Mesothelial cell of epicardium (in vitro differentiated cells): ENCODE measurements around the gene FRAS1. TPM values are rescaled to one million over a fixed set of nuclear protein-coding genes. Genes with fewer than 3 reads are reported as not detected.
A peak's percentile ranks its signal among the peaks of the same experiment; 100 is the strongest.

Source experiments
- DNase-seq, 2 experiments: peaks; one replicate each; pipeline ENCODE4 v3.0.0; 2021; ENCODE audit warnings: low spot score in 2 of 2; ENCODE audit not compliant: unreplicated experiment in 2 of 2
- H3K27ac Mint-ChIP-seq: 2 replicates; pipeline ENCODE4 v1.8.0; 2021; ENCODE audit warnings: mixed read lengths
- H3K27me3 Mint-ChIP-seq: 2 replicates; pipeline ENCODE4 v1.8.0; 2021; ENCODE audit warnings: low read depth, mixed read lengths
- H3K36me3 Mint-ChIP-seq: 2 replicates; pipeline ENCODE4 v1.8.0; 2021; ENCODE audit warnings: mixed read lengths
- H3K4me1 Mint-ChIP-seq: 2 replicates; pipeline ENCODE4 v1.8.0; 2021; ENCODE audit warnings: mixed read lengths
- H3K4me3 Mint-ChIP-seq: 2 replicates; pipeline ENCODE4 v1.8.0; 2021; ENCODE audit warnings: mild to moderate bottlenecking, moderate library complexity, mixed read lengths
- H3K9me3 Mint-ChIP-seq: 2 replicates; pipeline ENCODE4 v1.8.0; 2021; ENCODE audit warnings: mixed read lengths
- total RNA-seq: library from RNA; stranded (reverse); gene quantifications from 3 replicates; pipeline ENCODE4 v1.2.1, GENCODE V29; 2021
- TF ChIP-seq, protein P1 (sequence below): fragments of 200-600 bp; sonication (generic); IDR thresholded peaks from one replicate; pipeline ENCODE4 v1.5.0; 2021; ENCODE audit warnings: antibody characterized with exemption; ENCODE audit not compliant: unreplicated experiment

FRAS1 gene
- total RNA-seq, 1 donor from 2014 or later = 51.9 TPM

DNA sequence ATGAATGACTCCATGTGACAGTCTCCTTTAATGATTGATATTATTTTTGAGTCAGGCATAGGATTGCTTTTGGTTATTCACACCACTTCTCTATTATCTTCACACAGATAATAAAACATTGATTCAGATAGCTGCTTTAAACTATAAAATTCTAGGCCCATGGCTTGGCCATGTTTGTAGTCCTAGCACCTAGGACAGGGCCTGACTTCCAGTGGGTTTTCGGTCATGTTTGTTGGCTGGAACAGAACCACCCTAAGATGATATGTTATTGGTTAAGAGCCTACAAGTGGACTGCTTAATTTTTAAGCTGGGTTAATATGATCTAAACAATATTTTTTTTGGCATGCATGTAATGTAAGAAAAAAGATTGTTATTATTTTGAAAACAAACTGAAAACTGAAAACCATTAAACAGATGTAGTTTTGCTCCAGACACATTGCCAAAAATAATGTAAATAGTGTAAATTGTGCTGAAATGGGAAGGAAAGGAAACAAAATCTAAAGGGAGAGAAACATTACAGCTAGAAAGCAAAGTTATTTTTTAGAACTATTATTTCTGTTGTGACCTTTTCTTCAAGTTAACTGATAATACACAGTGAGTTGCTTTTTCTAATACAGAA is 98.0 kb downstream of the FRAS1 start:
- Mint-ChIP-seq H3K4me1 (peaks cover 35% of the 10 kb centered on the region), H3K4me3 (no peak overlapping the region), H3K36me3 (peaks cover 6% of the 10 kb centered on the region), H3K27ac (no peak overlapping the region), H3K27me3 (no peaks in the 10 kb centered on the region), H3K9me3 (peaks cover 12% of the 10 kb centered on the region)
- TF ChIP-seq, protein P1, sequence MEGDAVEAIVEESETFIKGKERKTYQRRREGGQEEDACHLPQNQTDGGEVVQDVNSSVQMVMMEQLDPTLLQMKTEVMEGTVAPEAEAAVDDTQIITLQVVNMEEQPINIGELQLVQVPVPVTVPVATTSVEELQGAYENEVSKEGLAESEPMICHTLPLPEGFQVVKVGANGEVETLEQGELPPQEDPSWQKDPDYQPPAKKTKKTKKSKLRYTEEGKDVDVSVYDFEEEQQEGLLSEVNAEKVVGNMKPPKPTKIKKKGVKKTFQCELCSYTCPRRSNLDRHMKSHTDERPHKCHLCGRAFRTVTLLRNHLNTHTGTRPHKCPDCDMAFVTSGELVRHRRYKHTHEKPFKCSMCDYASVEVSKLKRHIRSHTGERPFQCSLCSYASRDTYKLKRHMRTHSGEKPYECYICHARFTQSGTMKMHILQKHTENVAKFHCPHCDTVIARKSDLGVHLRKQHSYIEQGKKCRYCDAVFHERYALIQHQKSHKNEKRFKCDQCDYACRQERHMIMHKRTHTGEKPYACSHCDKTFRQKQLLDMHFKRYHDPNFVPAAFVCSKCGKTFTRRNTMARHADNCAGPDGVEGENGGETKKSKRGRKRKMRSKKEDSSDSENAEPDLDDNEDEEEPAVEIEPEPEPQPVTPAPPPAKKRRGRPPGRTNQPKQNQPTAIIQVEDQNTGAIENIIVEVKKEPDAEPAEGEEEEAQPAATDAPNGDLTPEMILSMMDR = no peak
- DNase-seq = no peak

DNA sequence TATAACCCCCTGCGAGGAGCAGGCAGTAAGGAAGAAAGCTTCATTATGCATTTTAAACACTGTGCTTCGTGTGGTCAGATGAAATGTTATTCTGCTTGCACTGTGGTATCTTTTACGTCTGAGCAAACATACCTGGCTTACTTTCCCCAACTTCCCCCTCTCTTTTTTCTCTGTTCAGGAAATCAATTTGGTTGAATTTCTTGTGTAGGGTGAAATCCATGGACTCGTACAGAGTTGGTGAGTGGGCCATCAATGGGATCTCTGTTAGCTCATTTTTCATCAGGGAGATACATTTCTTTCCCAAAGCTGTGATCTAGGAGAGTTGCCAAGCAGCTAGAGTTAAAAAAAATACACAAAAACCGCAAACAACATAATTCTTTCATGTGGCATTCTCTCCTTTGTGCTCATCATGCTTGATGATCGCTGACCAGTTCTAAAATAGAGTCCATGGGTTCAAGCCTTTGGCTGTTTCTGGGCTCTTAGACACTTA is 98.5 kb downstream of the FRAS1 start:
- Mint-ChIP-seq H3K9me3 (peaks cover 12% of the 10 kb centered on the region), H3K4me3 (no peak overlapping the region), H3K27ac (no peak overlapping the region), H3K4me1 (peaks cover 29% of the 10 kb centered on the region), H3K36me3 (peaks cover 6% of the 10 kb centered on the region), H3K27me3 (no peaks in the 10 kb centered on the region)
- TF ChIP-seq, protein P1 = no peak
- DNase-seq = no peak

DNA sequence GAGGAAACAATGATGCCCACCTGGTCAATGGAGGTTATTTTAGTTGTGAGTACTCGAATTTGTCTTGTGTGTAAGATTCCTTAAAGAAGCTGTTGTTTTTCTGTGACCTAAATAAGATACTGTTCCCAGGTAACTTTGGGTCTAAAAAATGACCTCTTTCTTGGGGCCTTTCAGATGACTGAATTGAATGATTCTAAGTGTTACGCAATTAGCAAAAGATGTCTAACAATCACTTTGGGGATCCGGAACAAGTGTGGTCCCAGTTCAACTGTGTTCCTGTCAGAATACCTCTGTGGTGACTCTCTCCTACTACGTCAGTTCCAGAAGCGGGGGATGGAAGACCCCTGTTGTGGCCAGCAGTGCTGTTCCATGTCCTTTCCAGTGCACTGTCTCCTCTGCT is 99.4 kb downstream of the FRAS1 start:
- Mint-ChIP-seq H3K9me3 (peaks cover 12% of the 10 kb centered on the region), H3K4me1 (peaks cover 21% of the 10 kb centered on the region), H3K4me3 (no peak overlapping the region), H3K27me3 (no peaks in the 10 kb centered on the region), H3K36me3 (peaks cover 6% of the 10 kb centered on the region), H3K27ac (no peak overlapping the region)
- DNase-seq = no peak
- TF ChIP-seq, protein P1 = no peak

DNA sequence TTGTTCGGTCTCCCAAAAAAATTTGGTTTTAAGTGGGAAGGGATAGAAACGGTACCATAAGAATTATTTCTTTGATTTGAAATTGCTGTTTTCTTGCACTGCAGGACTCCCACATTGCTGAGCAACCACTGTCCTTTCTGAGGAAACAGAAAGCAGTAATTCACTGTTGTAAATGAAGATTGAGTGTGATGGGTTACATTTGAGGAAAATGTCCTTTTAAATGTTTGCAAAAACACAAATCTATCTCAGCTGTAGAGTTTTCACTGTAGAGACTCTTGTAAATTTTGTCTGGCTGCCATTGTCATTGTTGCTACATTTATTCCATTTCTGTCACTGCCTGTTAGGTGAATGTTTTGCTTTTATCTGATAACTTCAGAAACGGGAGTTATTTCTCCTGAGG is 105.2 kb downstream of the FRAS1 start:
- no peaks in the 10 kb centered on the region for H3K27me3 Mint-ChIP-seq
- DNase-seq = no peak
- peaks cover 12% of the 10 kb centered on the region for H3K9me3 Mint-ChIP-seq
- TF ChIP-seq, protein P1 = no peak
- H3K27ac Mint-ChIP-seq = peak overlapping the region; percentile 73
- peak overlapping the region; percentile 10 for H3K4me3 Mint-ChIP-seq
- peaks cover 6% of the 10 kb centered on the region for H3K36me3 Mint-ChIP-seq
- H3K4me1 Mint-ChIP-seq = peaks cover 32% of the 10 kb centered on the region

DNA sequence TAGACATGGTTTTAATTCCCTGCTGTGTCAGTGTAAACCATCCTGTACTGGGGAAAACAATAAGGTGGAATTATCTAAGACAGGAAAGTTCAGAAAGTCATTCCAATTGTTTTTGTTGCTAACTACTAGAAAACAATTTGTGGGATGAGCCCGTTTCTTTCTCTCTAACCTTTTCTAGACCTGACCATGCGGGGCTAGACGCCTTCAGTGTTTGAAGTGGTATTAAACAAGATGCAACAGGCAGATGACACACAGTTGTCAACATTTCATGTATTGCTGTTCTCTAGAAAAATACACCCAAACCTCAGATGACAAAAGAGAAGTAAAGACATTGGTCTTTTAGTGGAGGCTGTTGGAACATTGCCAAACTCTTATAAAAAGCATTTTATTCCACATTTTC is 105.7 kb downstream of the FRAS1 start:
- TF ChIP-seq, protein P1 = no peak
- no peak for DNase-seq
- Mint-ChIP-seq H3K4me1 (peaks cover 32% of the 10 kb centered on the region), H3K27me3 (no peaks in the 10 kb centered on the region), H3K36me3 (peaks cover 2% of the 10 kb centered on the region), H3K27ac (peak overlapping the region; percentile 73), H3K9me3 (peaks cover 8% of the 10 kb centered on the region), H3K4me3 (peak overlapping the region; percentile 10)
